Stimulated activated memory B cell treated with anti-CD40 and anti-IgM and Interleukin-4, amounts not matched to agents 10 μg/mL and 1 μg/mL and 100 μg/mL, for 72 hours (primary cell): Measurements from ENCODE around the gene OR12D1.
"Not testable (repeated sequence)": the region's sequence is repeated elsewhere in the genome, so short reads cannot be mapped to it uniquely, and the experiment has no call there.

ENCODE experiments used
- ATAC-seq: fragments of 150-1000 bp; cut with Tn5 transposase; 2 replicates; pipeline ENCODE4 v1.10.0; 2021
- H3K27ac Mint-ChIP-seq: one replicate; pipeline ENCODE4 v1.8.0; 2022; ENCODE audit warnings: mild to moderate bottlenecking, mixed read lengths
- H3K27me3 Mint-ChIP-seq: one replicate; pipeline ENCODE4 v1.8.0; 2022; ENCODE audit warnings: mixed read lengths
- H3K36me3 Mint-ChIP-seq: one replicate; pipeline ENCODE4 v1.8.0; 2022; ENCODE audit warnings: mixed read lengths
- H3K4me1 Mint-ChIP-seq: one replicate; pipeline ENCODE4 v1.8.0; 2022; ENCODE audit warnings: mixed read lengths
- H3K4me3 Mint-ChIP-seq: one replicate; pipeline ENCODE4 v1.8.0; 2022; ENCODE audit warnings: mild to moderate bottlenecking, moderate library complexity, mixed read lengths
- H3K9me3 Mint-ChIP-seq: one replicate; pipeline ENCODE4 v1.8.0; 2022; ENCODE audit warnings: mixed read lengths

The OR12D1 gene

DNA sequence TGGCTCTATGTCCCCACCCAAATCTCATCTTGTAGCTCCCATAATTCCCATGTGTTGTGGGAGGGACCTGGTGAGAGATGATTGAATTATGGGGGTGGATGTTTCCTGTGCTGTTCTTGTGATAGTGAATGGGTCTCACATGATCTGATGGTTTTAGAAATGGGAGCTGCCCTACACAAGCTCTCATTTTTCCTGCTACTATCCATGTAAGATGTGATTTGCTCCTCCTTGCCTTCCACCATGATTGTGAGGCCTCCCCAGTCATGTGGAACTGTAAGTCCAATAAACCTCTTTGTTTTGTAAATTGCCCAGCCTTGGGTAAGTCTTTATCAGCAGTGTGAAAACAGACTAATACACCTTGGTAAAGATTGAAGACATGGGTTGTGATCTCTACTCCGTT lies 29.3 kb downstream of the OR12D1 start:
- not testable (repeated sequence) for ATAC-seq, H3K4me1 Mint-ChIP-seq, H3K9me3 Mint-ChIP-seq, H3K36me3 Mint-ChIP-seq, H3K27ac Mint-ChIP-seq, H3K4me3 Mint-ChIP-seq
- H3K27me3 Mint-ChIP-seq: peaks cover 52% of the 10 kb centered on the region

DNA sequence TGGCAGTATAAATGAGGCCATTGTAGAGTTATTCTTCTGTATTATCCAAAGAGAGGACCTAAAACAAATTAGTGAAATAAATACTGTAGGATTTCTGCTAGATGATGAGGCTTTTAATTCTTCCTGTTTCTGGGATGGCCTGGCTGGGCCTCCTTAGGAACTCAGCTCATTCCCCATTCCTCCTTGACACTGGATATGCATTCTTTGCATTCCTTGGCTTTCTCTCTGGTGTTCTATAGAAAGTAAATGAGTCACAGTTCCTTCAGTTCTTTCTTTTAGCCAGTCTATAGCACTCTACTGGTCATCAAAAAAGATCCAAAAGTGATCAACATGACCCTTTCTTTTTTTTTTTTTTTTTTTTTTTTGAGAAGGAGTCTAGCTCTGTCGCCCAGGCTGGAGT lies 32.9 kb downstream of the OR12D1 start:
- H3K4me1 Mint-ChIP-seq: no peaks in the 10 kb centered on the region
- no peak overlapping the region for H3K4me3 Mint-ChIP-seq
- H3K9me3 Mint-ChIP-seq: peaks cover 12% of the 10 kb centered on the region
- H3K36me3 Mint-ChIP-seq: no peaks in the 10 kb centered on the region
- peaks cover 41% of the 10 kb centered on the region for H3K27me3 Mint-ChIP-seq
- H3K27ac Mint-ChIP-seq: no peak overlapping the region
- ATAC-seq: no peak

DNA sequence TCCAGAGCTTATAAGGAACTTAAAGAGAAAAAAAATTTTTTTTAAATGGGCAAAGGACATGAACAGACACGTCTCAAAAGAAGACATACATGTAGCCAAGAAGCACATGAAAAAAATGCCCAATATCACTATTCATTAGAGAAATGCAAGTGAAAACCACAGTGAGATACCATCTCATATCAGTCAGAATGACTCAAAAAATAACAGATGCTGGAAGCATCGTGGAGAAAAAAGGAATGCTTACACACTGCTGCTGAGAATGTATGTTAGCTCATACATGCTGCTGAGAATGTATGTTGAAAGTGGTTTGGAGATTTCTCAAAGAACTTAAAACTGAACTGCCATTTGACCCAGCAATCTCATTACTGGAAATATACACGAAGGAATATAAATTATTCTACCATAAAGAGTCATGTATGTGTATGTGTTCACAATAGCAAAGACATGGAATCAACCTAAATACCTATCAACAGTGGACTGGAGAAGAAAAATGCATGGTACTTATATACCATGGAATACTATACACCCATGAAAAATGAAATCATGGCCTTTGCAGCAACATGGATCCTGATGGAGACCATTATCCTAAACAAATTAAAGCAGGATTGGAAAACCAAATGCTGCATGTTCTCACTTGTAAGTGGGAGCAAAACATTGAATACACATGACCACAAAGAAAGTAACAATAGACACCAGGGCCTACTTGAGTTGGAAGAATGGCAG lies 36.9 kb downstream of the OR12D1 start:
- Mint-ChIP-seq H3K27me3 (peaks cover 18% of the 10 kb centered on the region), H3K9me3 (peaks cover 5% of the 10 kb centered on the region), H3K27ac (no peak overlapping the region), H3K4me3 (no peak overlapping the region), H3K36me3 (no peaks in the 10 kb centered on the region), H3K4me1 (no peaks in the 10 kb centered on the region)
- no peak for ATAC-seq

DNA sequence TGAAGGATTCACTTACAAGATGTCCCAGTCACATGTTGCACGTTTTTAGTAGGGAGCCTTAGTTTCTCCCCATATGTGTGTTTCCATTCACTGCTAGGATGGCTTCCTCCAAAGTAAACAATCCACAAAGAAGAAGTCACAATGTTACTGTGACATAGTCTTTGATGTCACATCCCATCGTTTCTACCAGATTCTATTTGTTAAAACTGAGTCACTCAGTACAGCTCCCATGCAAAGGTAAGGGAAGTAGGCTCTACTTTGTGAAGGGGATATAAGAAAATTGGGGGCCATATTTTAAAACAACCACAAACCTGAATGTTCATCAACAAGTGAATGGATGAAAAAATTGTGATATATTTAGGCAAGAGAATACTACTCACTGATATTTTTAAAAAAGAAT lies 42.2 kb downstream of the OR12D1 start, which contains the start of the genes OR11A1 and OR2H1:
Gene OR11A1, minus strand, starts transcription at position 101 of the 400 bp plus-strand sequence. CDS start 29,430 bp downstream, outside the sequence.
Gene OR2H1, plus strand, starts transcription at position 185 of the 400 bp plus-strand sequence. CDS start 4,615 bp downstream, outside the sequence.
- Mint-ChIP-seq H3K4me3 (no peak within 1 kb of the TSS), H3K27me3 (peaks cover 3% of the 10 kb centered on the region)

DNA sequence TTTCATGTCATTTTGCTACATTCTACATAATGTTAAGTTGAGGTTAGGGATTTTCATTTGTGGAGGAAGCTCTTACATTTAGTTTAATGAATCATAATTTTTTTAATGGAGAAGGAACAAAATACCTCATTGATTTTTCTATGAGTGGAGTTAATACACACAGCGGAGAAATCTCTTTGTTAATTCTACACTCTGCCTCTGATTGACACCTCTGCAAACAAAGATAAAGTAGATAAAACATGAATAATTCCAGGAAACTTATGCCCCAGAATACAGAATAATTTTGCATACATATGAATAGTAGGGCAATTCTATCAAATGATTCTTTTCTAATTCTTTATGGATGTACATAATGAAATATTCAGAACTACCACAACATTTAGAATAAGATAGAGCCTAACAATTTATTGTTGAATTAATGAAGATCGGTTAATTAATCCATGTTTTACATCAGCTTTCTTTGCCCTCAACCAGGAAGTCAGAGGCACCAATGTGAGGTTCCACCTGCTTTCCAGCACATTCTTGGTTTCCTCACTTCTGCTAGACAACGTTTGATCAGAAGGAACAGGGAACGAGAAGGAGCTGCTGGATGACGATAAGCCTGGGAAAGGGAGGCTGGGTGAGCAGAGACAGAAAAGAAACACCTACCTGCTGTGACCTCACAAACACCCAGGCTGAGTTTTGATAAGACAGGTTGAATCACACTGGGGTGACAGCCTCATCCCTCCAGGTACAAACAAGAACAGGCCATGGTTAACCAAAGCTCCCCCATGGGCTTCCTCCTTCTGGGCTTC lies 46.5 kb downstream of the OR12D1 start:
- Mint-ChIP-seq H3K27ac (no peak overlapping the region), H3K36me3 (no peaks in the 10 kb centered on the region), H3K9me3 (no peaks in the 10 kb centered on the region), H3K4me3 (no peak overlapping the region), H3K4me1 (no peaks in the 10 kb centered on the region), H3K27me3 (peaks cover 11% of the 10 kb centered on the region)
- no peak for ATAC-seq

More for the DNA sequence above, 42.2 kb downstream of the OR12D1 start, which contains the start of the genes OR11A1 and OR2H1:
- H3K27ac Mint-ChIP-seq: no peak within 1 kb of the TSS
- no peaks in the 10 kb centered on the region for H3K36me3 Mint-ChIP-seq
- no peaks in the 10 kb centered on the region for H3K9me3 Mint-ChIP-seq
- ATAC-seq: no peak
- no peaks in the 10 kb centered on the region for H3K4me1 Mint-ChIP-seq

DNA sequence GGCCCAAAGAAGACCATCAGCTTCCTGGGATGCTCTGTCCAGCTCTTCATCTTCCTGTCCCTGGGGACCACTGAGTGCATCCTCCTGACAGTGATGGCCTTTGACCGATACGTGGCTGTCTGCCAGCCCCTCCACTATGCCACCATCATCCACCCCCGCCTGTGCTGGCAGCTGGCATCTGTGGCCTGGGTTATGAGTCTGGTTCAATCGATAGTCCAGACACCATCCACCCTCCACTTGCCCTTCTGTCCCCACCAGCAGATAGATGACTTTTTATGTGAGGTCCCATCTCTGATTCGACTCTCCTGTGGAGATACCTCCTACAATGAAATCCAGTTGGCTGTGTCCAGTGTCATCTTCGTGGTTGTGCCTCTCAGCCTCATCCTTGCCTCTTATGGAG lies 47.3 kb downstream of the OR12D1 start:
- no peak overlapping the region for H3K4me3 Mint-ChIP-seq
- no peak overlapping the region for H3K27ac Mint-ChIP-seq
- no peaks in the 10 kb centered on the region for H3K9me3 Mint-ChIP-seq
- no peaks in the 10 kb centered on the region for H3K36me3 Mint-ChIP-seq
- peak; percentile 38 for ATAC-seq
- H3K27me3 Mint-ChIP-seq: peaks cover 11% of the 10 kb centered on the region
- no peaks in the 10 kb centered on the region for H3K4me1 Mint-ChIP-seq

DNA sequence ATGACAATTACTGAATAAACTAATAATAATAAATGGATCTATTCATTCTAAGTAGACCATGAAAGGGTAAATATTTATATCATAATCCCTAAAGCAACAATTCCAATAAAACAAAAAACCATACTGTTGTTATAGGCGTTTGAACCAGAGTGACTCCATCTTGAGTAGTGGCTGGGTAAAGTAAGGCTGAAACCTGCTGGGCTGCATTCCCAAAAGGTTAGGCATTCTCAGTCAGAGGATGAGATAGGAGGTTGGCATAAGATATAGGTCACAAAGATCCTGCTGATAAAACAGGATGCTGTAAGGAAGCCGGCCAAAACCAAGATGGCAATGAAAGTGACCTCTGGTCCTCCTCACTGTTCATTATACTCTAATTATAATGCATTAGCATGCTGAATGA lies 50.6 kb downstream of the OR12D1 start:
- Mint-ChIP-seq H3K27me3 (peaks cover 27% of the 10 kb centered on the region), H3K36me3 (no peaks in the 10 kb centered on the region), H3K27ac (no peak overlapping the region), H3K4me3 (no peak overlapping the region), H3K9me3 (no peaks in the 10 kb centered on the region), H3K4me1 (no peaks in the 10 kb centered on the region)
- no peak for ATAC-seq

DNA sequence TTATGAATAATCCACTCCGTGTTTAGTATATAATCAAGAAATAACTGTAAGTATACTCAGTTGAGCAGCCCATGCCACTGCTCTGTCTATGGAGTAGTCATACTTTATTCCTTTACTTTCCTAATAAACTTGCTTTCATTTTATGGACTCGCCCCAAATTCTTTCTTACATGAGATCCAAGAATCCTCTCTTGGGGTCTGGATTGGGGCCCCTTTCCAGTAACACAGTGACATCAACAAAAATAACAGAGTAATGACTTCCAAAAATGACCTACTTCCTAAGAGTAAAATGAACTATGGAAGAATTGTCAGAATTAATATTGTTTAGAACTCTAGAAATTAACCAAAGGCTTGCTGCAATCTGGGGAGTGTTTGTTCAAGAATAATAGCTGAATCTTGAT lies 51.1 kb downstream of the OR12D1 start:
- Mint-ChIP-seq H3K27ac (no peak overlapping the region), H3K9me3 (no peaks in the 10 kb centered on the region), H3K4me3 (no peak overlapping the region), H3K36me3 (no peaks in the 10 kb centered on the region), H3K27me3 (peaks cover 27% of the 10 kb centered on the region), H3K4me1 (no peaks in the 10 kb centered on the region)
- no peak for ATAC-seq

DNA sequence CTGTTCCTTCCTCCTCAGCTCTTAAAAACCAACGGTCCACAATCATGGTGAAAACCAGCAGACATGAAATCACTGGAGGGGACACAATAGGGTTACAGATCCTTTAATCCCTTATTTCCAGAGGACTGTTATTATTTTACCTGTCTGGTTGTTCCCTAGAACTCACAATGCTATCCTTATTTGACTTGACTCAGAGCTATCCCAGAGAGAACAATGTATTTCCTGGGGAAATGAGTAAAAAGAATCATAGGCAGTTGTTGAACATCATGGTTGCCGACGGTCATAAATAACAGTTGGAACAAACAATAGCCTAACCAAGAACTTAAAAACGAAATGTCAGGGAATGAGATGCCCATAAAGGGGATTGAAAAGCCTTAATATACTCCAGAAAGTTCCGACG lies 51.5 kb downstream of the OR12D1 start:
- Mint-ChIP-seq H3K4me3 (no peak overlapping the region), H3K27me3 (peaks cover 27% of the 10 kb centered on the region), H3K4me1 (no peaks in the 10 kb centered on the region), H3K9me3 (no peaks in the 10 kb centered on the region), H3K27ac (no peak overlapping the region), H3K36me3 (no peaks in the 10 kb centered on the region)
- no peak for ATAC-seq
